H1 (cell line): ENCODE results near the gene KIAA1586. TPM values are rescaled to one million over a fixed set of nuclear protein-coding genes. Genes with fewer than 3 reads are reported as not detected.

Source experiments
- CTCF ChIA-PET: fragments of 300-600 bp; sonication (Branson Sonifier 250); formaldehyde crosslinking; loops from one replicate; lab custom pipeline; 2021; ENCODE audit not compliant: partially characterized antibody; lab: Charles Lee
- POLR2A ChIA-PET: fragments of 300-600 bp; sonication (Branson Sonifier 250); formaldehyde crosslinking; loops from one replicate; lab custom pipeline; 2021; ENCODE audit warnings: inconsistent platforms; ENCODE audit not compliant: partially characterized antibody; lab: Charles Lee
- DNase-seq, 2 experiments: peaks; one replicate each; pipeline versions ENCODE4 v3.0.0 to v3.0.0-alpha.2; 2010 to 2022; ENCODE audit warnings: low spot score in 2 of 2, low read depth in 1 of 2, mixed read lengths in 1 of 2
- FAIRE-seq: peaks from 2 replicates; lab custom pipeline; 2011; peaks lifted over from hg19 to GRCh38; lab: Jason Lieb, UNC
- H2AFZ ChIP-seq: 2 replicates; pipeline ENCODE4 v1.8.1; 2012; ENCODE audit warnings: low read length, inconsistent platforms
- H2AK5ac ChIP-seq: 2 replicates; pipeline ENCODE4 v1.6.1; 2013; ENCODE audit warnings: low read depth, low read length
- H2BK120ac ChIP-seq: replicated peaks from 2 replicates; pipeline ENCODE3; 2013; ENCODE audit warnings: low read depth, low read length, inconsistent platforms
- H2BK12ac ChIP-seq: 2 replicates; pipeline ENCODE4 v1.6.1; 2013; ENCODE audit warnings: low read depth, low read length
- H2BK15ac ChIP-seq: 2 replicates; pipeline ENCODE4 v1.6.1; 2013; ENCODE audit warnings: low read length
- H2BK20ac ChIP-seq: 2 replicates; pipeline ENCODE4 v1.6.1; 2013; ENCODE audit warnings: low read length
- H2BK5ac ChIP-seq: 2 replicates; pipeline ENCODE4 v1.6.1; 2013; ENCODE audit warnings: low read depth, low read length
- H3K14ac ChIP-seq: 2 replicates; pipeline ENCODE4 v1.6.1; 2013; ENCODE audit warnings: inconsistent platforms; ENCODE audit not compliant: insufficient read length
- H3K18ac ChIP-seq: 2 replicates; pipeline ENCODE4 v1.6.1; 2013; ENCODE audit warnings: low read length; ENCODE audit errors: extremely low read depth
- H3K23ac ChIP-seq: 2 replicates; pipeline ENCODE4 v1.6.1; 2013; ENCODE audit warnings: inconsistent platforms; ENCODE audit not compliant: insufficient read length
- H3K23me2 ChIP-seq: 2 replicates; pipeline ENCODE4 v1.6.1; 2013; ENCODE audit warnings: low read depth, low read length
- H3K27ac ChIP-seq: 2 replicates; pipeline ENCODE4 v1.6.1; 2011; ENCODE audit warnings: low read depth, low read length, inconsistent platforms
- H3K27me3 ChIP-seq, 4 experiments: replicated peaks in 1 of 4; 1 replicate in 1 of 4; 2 replicates in 3 of 4; pipeline versions ENCODE4 v1.6.1 to v1.8.1; 2011 to 2013; ENCODE audit warnings: low read length in 3 of 4, mild to moderate bottlenecking in 3 of 4, inconsistent platforms in 2 of 4, mixed read lengths in 2 of 4, moderate library complexity in 1 of 4; ENCODE audit not compliant: control insufficient read depth in 3 of 4, insufficient read depth in 3 of 4; ENCODE audit errors: extremely low read depth in 1 of 4
- H3K36me3 ChIP-seq, 4 experiments: 2 replicates each; pipeline versions ENCODE4 v1.6.1 to v1.8.1; 2011 to 2013; ENCODE audit warnings: mild to moderate bottlenecking in 4 of 4, low read length in 3 of 4, moderate library complexity in 2 of 4, control low read depth in 1 of 4, inconsistent platforms in 1 of 4; ENCODE audit not compliant: insufficient read depth in 4 of 4, control insufficient read depth in 2 of 4
- H3K4ac ChIP-seq: replicated peaks from 2 replicates; pipeline ENCODE3; 2013; ENCODE audit warnings: low read length, low read depth, mixed read lengths, inconsistent platforms; ENCODE audit not compliant: insufficient read length
- H3K4me1 ChIP-seq, 4 experiments: replicated peaks in 1 of 4; 1 replicate in 1 of 4; 2 replicates in 3 of 4; pipeline versions ENCODE4 v1.6.1 to v1.8.1; 2011 to 2013; ENCODE audit warnings: low read length in 3 of 4, inconsistent platforms in 2 of 4, mixed read lengths in 1 of 4; ENCODE audit not compliant: insufficient read depth in 4 of 4, control insufficient read depth in 3 of 4
- H3K4me2 ChIP-seq, 2 experiments: 2 replicates each; pipeline versions ENCODE4 v1.6.1 to v1.8.1; 2011 to 2013; ENCODE audit warnings: low read depth in 2 of 2, low read length in 2 of 2, control low read depth in 1 of 2, inconsistent platforms in 1 of 2, mild to moderate bottlenecking in 1 of 2; ENCODE audit not compliant: insufficient read depth in 1 of 2
- H3K4me3 ChIP-seq, 4 experiments: fragments of 200-600, 300-600 bp in 1 of 4; sonication (generic), shearing (Covaris generic), sonication (Bioruptor Twin) in 1 of 4; 2 replicates each; pipeline versions ENCODE4 v1.5.1 to v1.8.1; 2011 to 2016; ENCODE audit warnings: low read length in 4 of 4, low read depth in 3 of 4, control low read depth in 2 of 4, inconsistent platforms in 2 of 4, mild to moderate bottlenecking in 2 of 4, mixed read lengths in 1 of 4, moderate library complexity in 1 of 4; ENCODE audit not compliant: insufficient read depth in 2 of 4; ENCODE audit errors: extremely low read depth in 1 of 4
- H3K56ac ChIP-seq: replicated peaks from 2 replicates; pipeline ENCODE3; 2013; ENCODE audit warnings: low read depth, mild to moderate bottlenecking, mixed read lengths, low read length, inconsistent platforms; ENCODE audit not compliant: insufficient read length
- H3K79me1 ChIP-seq: 2 replicates; pipeline ENCODE4 v1.6.1; 2013; ENCODE audit warnings: low read depth, low read length, control low read depth
- H3K79me2 ChIP-seq, 2 experiments: 2 replicates each; pipeline versions ENCODE4 v1.6.1 to v1.8.1; 2012 to 2013; ENCODE audit warnings: low read length in 2 of 2, mild to moderate bottlenecking in 2 of 2, inconsistent platforms in 1 of 2; ENCODE audit not compliant: insufficient read depth in 2 of 2, control insufficient read depth in 1 of 2
- H3K9ac ChIP-seq, 4 experiments: replicated peaks in 1 of 4; 1 replicate in 1 of 4; 2 replicates in 3 of 4; pipeline versions ENCODE4 v1.6.1 to v1.8.1; 2011 to 2013; ENCODE audit warnings: low read depth in 3 of 4, low read length in 3 of 4, control low read depth in 2 of 4, mild to moderate bottlenecking in 2 of 4, moderate library complexity in 2 of 4, inconsistent platforms in 1 of 4; ENCODE audit errors: extremely low read depth in 1 of 4
- H3K9me3 ChIP-seq, 2 experiments: 2 replicates each; pipeline versions ENCODE4 v1.6.1 to v1.8.1; 2012 to 2013; ENCODE audit warnings: mild to moderate bottlenecking in 2 of 2, moderate library complexity in 2 of 2, control low read depth in 1 of 2, inconsistent platforms in 1 of 2, low read depth in 1 of 2, low read length in 1 of 2, mixed read lengths in 1 of 2; ENCODE audit not compliant: insufficient read depth in 2 of 2
- H4K20me1 ChIP-seq, 2 experiments: replicated peaks in 1 of 2; 2 replicates each; pipeline versions ENCODE3 to v1.8.1; 2011 to 2013; ENCODE audit warnings: inconsistent platforms in 2 of 2, low read length in 2 of 2, mild to moderate bottlenecking in 1 of 2; ENCODE audit not compliant: insufficient read depth in 2 of 2, control insufficient read depth in 1 of 2
- H4K5ac ChIP-seq: 2 replicates; pipeline ENCODE4 v1.6.1; 2013; ENCODE audit warnings: low read length, low read depth, mixed read lengths, inconsistent platforms; ENCODE audit not compliant: insufficient read length
- H4K8ac ChIP-seq: 2 replicates; pipeline ENCODE4 v1.8.0; 2013; ENCODE audit warnings: mild to moderate bottlenecking, moderate library complexity, low read length, inconsistent platforms; ENCODE audit not compliant: insufficient read depth; ENCODE audit errors: extremely low read depth
- H4K91ac ChIP-seq: replicated peaks from 2 replicates; pipeline ENCODE3; 2013; ENCODE audit warnings: low read length, mixed read lengths, inconsistent platforms; ENCODE audit not compliant: insufficient read length
- BCL11A ChIP-seq, 2 experiments: IDR thresholded peaks; one replicate each; pipeline ENCODE4 v1.6.1; 2011; ENCODE audit warnings: low read depth in 2 of 2, low read length in 2 of 2, mild to moderate bottlenecking in 2 of 2
- CHD1 ChIP-seq: IDR thresholded peaks from 2 replicates; pipeline ENCODE4 v1.6.1; 2012; ENCODE audit warnings: low read depth, low read length, improper control_type of control experiment
- EGR1 ChIP-seq: IDR thresholded peaks from 2 replicates; pipeline ENCODE4 v1.6.1; 2011; ENCODE audit warnings: low read depth, low read length, borderline replicate concordance
- EP300 ChIP-seq, 2 experiments: IDR thresholded peaks; 1 replicate in 1 of 2; 2 replicates in 1 of 2; pipeline ENCODE4 v1.6.1; 2011 to 2012; ENCODE audit warnings: low read depth in 2 of 2, low read length in 2 of 2, mild to moderate bottlenecking in 2 of 2, borderline replicate concordance in 1 of 2, inconsistent platforms in 1 of 2, moderate library complexity in 1 of 2
- SIRT6 ChIP-seq: IDR thresholded peaks from one replicate; pipeline ENCODE4 v1.7.1; 2012; ENCODE audit warnings: low read length, inconsistent platforms
- YY1 ChIP-seq: IDR thresholded peaks from 2 replicates; pipeline ENCODE4 v1.6.1; 2011; ENCODE audit warnings: low read depth, mild to moderate bottlenecking, low read length
- WGBS, 2 experiments: shearing (Covaris generic) in 1 of 2; methylation state at CpG; one replicate each; pipeline versions ENCODE4 v1.1.6 to v1.1.7; 2013 to 2015; ENCODE audit warnings: low lambda C conversion rate in 2 of 2, mixed read lengths in 2 of 2, inconsistent platforms in 1 of 2, low coverage in 1 of 2, missing lambda C conversion rate in 1 of 2; ENCODE audit not compliant: insufficient replicate concordance in 2 of 2, insufficient coverage in 1 of 2, insufficient read length in 1 of 2; ENCODE audit errors: extremely low coverage in 1 of 2, missing lambda C conversion rate in 1 of 2; 5-methylcytosine and 5-hydroxymethylcytosine counted together
- polyA plus RNA-seq, 7 experiments: library from polyadenylated mRNA; depleted of rRNA in 3 of 7; stranded (reverse) in 5 of 7; unstranded in 2 of 7; fragments of >200 nt in 5 of 7; fragments of 200-250 nt in 2 of 7; gene quantifications; 1 replicate in 5 of 7; 2 replicates in 1 of 7; 4 replicates in 1 of 7; pipeline versions ENCODE4 v1.2.1 to v1.2.3, GENCODE V29; 2011 to 2013; ENCODE audit warnings: missing spikeins in 2 of 7, mixed read lengths in 2 of 7
- total RNA-seq: library from RNA; stranded (reverse); fragmentation: NEBNext Ultra II Directional; extraction: Animal tissue kit (Norgen Biotek cat#: 25700); gene quantifications from 2 replicates; pipeline ENCODE4 v1.2.1, GENCODE V29; 2021

KIAA1586 gene
- total and polyA plus RNA-seq, 2 of the 8 experiments (the other 6 are each of a cell fraction or from before 2014, with no cell fraction given), result 2.1 to 24.4 TPM

DNA sequence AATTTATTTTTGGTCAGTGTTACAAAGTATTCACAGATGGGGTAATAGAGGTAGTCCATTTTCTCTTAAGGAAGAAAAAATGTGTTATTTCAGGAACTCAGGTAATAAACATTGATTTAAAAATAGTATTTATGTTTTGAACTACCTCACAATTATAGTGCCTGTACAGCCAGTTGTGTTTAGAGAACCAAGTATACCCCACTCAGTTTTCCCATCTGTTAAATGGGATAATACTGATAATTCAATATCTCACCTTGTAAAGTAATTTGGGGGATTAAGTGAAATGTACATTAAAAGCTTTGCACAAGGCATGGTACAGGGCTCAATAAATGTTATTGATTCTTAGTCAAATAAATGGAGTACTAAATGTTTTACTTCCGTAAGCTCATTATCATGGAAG is 48.2 kb downstream of the KIAA1586 start:
- Histone ChIP-seq H3K18ac (no peak overlapping the region), H3K4ac (no peak overlapping the region), H3K23me2 (no peaks in the 10 kb centered on the region), H3K9me3 (no peaks in the 10 kb centered on the region), H3K4me1 (peaks cover 0 to 4% (median 0%) of the 10 kb centered on the region in 4 experiments; a peak in 2 of 7 replicates), H3K9ac (no peak overlapping the region), H4K20me1 (peaks cover 1 to 6% of the 10 kb centered on the region in 2 experiments), H4K5ac (no peak overlapping the region), H2BK120ac (no peak overlapping the region), H3K27me3 (no peaks in the 10 kb centered on the region), H2BK15ac (no peak overlapping the region), H3K4me2 (no peak overlapping the region), H2BK20ac (no peak overlapping the region), H3K79me2 (peaks cover 2 to 64% of the 10 kb centered on the region in 2 experiments; a peak in 3 of 4 replicates), H2AFZ (no peak overlapping the region), H3K56ac (no peak overlapping the region), H3K27ac (no peak overlapping the region), H3K14ac (no peak overlapping the region), H3K4me3 (no peak overlapping the region), H3K23ac (no peak overlapping the region), H4K8ac (no peak overlapping the region), H2AK5ac (no peak overlapping the region), H4K91ac (no peak overlapping the region), H2BK5ac (no peak overlapping the region), H2BK12ac (no peak overlapping the region), H3K36me3 (peaks cover 0 to 50% (median 10%) of the 10 kb centered on the region in 4 experiments; a peak in 7 of 8 replicates), H3K79me1 (no peaks in the 10 kb centered on the region)
- POLR2A ChIA-PET, result interaction anchor here (1.3 to 2.2 kb wide), 3 partner anchors 8 to 25 kb away, joined by 3 to 7 read pairs (median 4); no protein-coding TSS in a partner anchor
- no peak for FAIRE-seq
- TF ChIP-seq EP300 (IDR thresholded peaks at IDR 0.05; ENCODE audit: borderline replicate concordance in 1 of 2, low read depth in 2 of 2, low read length in 2 of 2), result no peak
- TF ChIP-seq YY1, result no peak
- no peak for TF ChIP-seq SIRT6
- TF ChIP-seq EGR1, result no peak
- no peak for TF ChIP-seq BCL11A (IDR thresholded peaks at IDR 0.05; ENCODE audit: low read depth in 2 of 2, low read length in 2 of 2)
- no peak for TF ChIP-seq CHD1
- 94% methylated on average over 1 of the region's 1 CpG; no CpG with 5 or more reads in 1 of the 2 experiments for WGBS, 2 experiments
- CTCF ChIA-PET, result interaction anchor here (0.6 to 1.6 kb wide), 4 partner anchors 12 to 1801 kb away, joined by 3 to 4 read pairs (median 3); no protein-coding TSS in a partner anchor
- DNase-seq, result no peak
